Stimulated activated memory B cell treated with anti-CD40 and anti-IgM and Interleukin-4, amounts not matched to agents 10 μg/mL and 1 μg/mL and 100 μg/mL, for 72 hours (primary cell): Measurements from ENCODE around the gene DHX16.
A peak's percentile ranks its signal among the peaks of the same experiment; 100 is the strongest.

ENCODE experiments used
- ATAC-seq: fragments of 150-1000 bp; cut with Tn5 transposase; 2 replicates; pipeline ENCODE4 v1.10.0; 2021
- H3K27ac Mint-ChIP-seq: one replicate; pipeline ENCODE4 v1.8.0; 2022; ENCODE audit warnings: mild to moderate bottlenecking, mixed read lengths
- H3K27me3 Mint-ChIP-seq: one replicate; pipeline ENCODE4 v1.8.0; 2022; ENCODE audit warnings: mixed read lengths
- H3K36me3 Mint-ChIP-seq: one replicate; pipeline ENCODE4 v1.8.0; 2022; ENCODE audit warnings: mixed read lengths
- H3K4me1 Mint-ChIP-seq: one replicate; pipeline ENCODE4 v1.8.0; 2022; ENCODE audit warnings: mixed read lengths
- H3K4me3 Mint-ChIP-seq: one replicate; pipeline ENCODE4 v1.8.0; 2022; ENCODE audit warnings: mild to moderate bottlenecking, moderate library complexity, mixed read lengths
- H3K9me3 Mint-ChIP-seq: one replicate; pipeline ENCODE4 v1.8.0; 2022; ENCODE audit warnings: mixed read lengths

Gene DHX16

GRCh38 chr6:30686908-30687658 lies 14.3 kb upstream of the DHX16 start:
- Mint-ChIP-seq H3K36me3 (peaks cover 37% of the 10 kb centered on the region), H3K4me1 (peaks cover 65% of the 10 kb centered on the region), H3K9me3 (no peaks in the 10 kb centered on the region), H3K27me3 (no peaks in the 10 kb centered on the region), H3K4me3 (peak overlapping the region; percentile 89), H3K27ac (peak overlapping the region; percentile 86)
- ATAC-seq = peak; percentile 77

GRCh38 chr6:30686009-30686907 lies 13.5 kb upstream of the DHX16 start, which contains the start of gene PPP1R18:
Gene PPP1R18, minus strand, starts transcription at chr6:30686645. Its CDS starts 627 bp downstream, at chr6:30686018.
- Mint-ChIP-seq H3K27me3 (no peaks in the 10 kb centered on the region), H3K4me1 (peaks cover 66% of the 10 kb centered on the region), H3K4me3 (peak within 1 kb of the TSS; percentile 89), H3K36me3 (peaks cover 45% of the 10 kb centered on the region), H3K9me3 (no peaks in the 10 kb centered on the region), H3K27ac (peak within 1 kb of the TSS; percentile 86)
- ATAC-seq = peak; percentile 60

DNA sequence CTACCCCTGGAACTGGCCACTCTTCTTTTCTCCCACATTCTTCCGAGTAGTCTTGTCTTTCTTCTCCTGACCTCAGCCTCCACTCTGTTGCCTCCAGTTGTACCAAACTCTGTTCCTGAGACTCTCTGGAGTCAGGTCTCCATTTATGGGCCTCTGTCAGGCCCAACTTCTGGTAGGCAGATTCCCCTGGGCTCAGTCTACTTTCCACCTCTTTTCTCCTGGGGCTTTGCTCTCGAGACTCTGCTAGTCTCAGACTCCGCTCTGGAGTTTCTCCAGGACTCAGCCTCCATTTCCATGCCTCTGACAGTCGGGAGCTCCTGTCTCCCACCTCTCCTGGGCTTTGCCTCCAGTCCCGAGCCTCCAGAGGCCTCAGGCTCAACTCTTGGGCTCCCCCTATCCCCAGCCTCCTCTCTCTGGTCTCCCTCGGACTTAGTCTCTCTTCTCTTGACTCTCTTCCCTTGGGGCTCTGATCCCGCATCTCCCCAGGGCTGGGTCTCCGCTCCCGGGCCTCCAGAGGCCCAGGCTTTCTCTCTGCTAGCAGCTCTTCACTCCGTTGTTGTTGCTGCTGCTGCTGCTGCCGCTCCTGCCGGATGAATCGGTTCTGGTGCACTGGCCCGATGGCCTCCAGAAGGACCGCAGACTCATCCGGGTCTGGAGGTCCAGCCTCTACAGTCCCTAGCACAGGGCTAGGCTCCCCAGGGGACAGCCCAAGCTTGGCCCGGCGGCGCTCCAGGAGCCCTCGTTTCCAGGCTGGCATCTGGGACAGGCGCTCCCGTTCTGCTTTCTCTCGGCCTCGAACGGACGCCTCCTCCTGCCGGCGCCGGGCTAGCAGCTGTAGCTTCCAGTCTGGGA lies 12.6 kb upstream of the DHX16 start:
- no peaks in the 10 kb centered on the region for H3K27me3 Mint-ChIP-seq
- no peaks in the 10 kb centered on the region for H3K9me3 Mint-ChIP-seq
- peaks cover 68% of the 10 kb centered on the region for H3K4me1 Mint-ChIP-seq
- H3K27ac Mint-ChIP-seq = peak overlapping the region; percentile 86
- no peak for ATAC-seq
- H3K4me3 Mint-ChIP-seq = peak overlapping the region; percentile 89
- peaks cover 51% of the 10 kb centered on the region for H3K36me3 Mint-ChIP-seq

- ATAC-seq = no peak
- Mint-ChIP-seq H3K27me3 (no peaks in the 10 kb centered on the region), H3K9me3 (no peaks in the 10 kb centered on the region), H3K27ac (peak overlapping the region; percentile 86), H3K4me1 (peaks cover 68% of the 10 kb centered on the region), H3K36me3 (peaks cover 57% of the 10 kb centered on the region), H3K4me3 (peak overlapping the region; percentile 89)
These were observed 11.8 kb upstream of the DHX16 start for GRCh38 chr6:30684386-30685156.

- Mint-ChIP-seq H3K27ac (peak overlapping the region; percentile 86), H3K4me3 (peak overlapping the region; percentile 89), H3K4me1 (peaks cover 68% of the 10 kb centered on the region), H3K36me3 (peaks cover 61% of the 10 kb centered on the region), H3K27me3 (no peaks in the 10 kb centered on the region), H3K9me3 (no peaks in the 10 kb centered on the region)
- ATAC-seq = no peak
These were observed 11.2 kb upstream of the DHX16 start for GRCh38 chr6:30683980-30684338.

GRCh38 chr6:30683183-30683979 lies 10.6 kb upstream of the DHX16 start:
- H3K4me1 Mint-ChIP-seq = peaks cover 66% of the 10 kb centered on the region
- H3K27ac Mint-ChIP-seq = peak overlapping the region; percentile 86
- H3K27me3 Mint-ChIP-seq = no peaks in the 10 kb centered on the region
- ATAC-seq = no peak
- H3K4me3 Mint-ChIP-seq = peak overlapping the region; percentile 89
- no peaks in the 10 kb centered on the region for H3K9me3 Mint-ChIP-seq
- H3K36me3 Mint-ChIP-seq = peaks cover 65% of the 10 kb centered on the region

- no peaks in the 10 kb centered on the region for H3K9me3 Mint-ChIP-seq
- peak overlapping the region; percentile 86 for H3K27ac Mint-ChIP-seq
- H3K4me3 Mint-ChIP-seq = peak overlapping the region; percentile 89
- no peaks in the 10 kb centered on the region for H3K27me3 Mint-ChIP-seq
- peaks cover 65% of the 10 kb centered on the region for H3K36me3 Mint-ChIP-seq
- peak; percentile 75 for ATAC-seq
- H3K4me1 Mint-ChIP-seq = peaks cover 56% of the 10 kb centered on the region
These were observed 9.6 kb upstream of the DHX16 start for GRCh38 chr6:30682143-30683117.

GRCh38 chr6:30681766-30682142 lies 8.9 kb upstream of the DHX16 start:
- ATAC-seq = no peak

DNA sequence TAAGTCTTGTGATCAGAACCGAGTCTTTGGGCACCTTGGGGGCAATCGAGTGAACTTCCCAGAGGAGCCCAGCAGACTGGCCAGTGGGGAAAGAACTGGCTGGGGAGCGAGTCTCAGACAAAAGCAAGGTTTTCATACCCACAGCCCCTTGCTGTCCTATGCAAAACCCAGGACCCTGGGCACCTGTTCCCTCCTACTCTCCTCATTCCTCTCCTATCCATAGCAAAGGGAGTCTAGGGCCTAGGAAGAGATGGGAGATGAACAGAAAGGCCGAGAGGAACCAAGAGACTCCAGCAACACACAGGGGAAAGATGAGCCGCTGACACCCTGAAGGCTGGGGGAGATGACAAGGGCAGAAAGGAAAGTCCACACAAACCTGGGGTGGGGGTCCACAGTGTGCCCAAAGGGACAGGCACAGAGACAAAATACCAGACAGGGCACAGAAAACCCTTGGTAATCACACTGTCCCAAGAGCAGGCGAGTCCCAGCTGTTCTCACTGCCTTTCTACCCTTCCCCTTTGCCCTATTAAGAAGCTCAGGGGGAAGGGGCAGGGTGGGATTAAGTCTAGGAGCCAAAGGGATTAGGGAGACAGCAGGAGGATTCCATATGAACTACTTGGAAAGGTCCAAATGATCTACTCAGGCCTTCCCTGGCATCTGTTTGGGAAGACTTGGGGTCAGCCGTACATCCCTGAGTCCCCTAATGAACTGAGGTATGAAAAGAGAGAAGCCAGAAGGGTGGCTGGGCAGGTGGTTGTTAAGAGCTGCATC lies 7.1 kb upstream of the DHX16 start:
- Mint-ChIP-seq H3K36me3 (peaks cover 65% of the 10 kb centered on the region), H3K4me3 (peak overlapping the region; percentile 89), H3K9me3 (no peaks in the 10 kb centered on the region), H3K4me1 (peaks cover 56% of the 10 kb centered on the region), H3K27ac (peak overlapping the region; percentile 86), H3K27me3 (no peaks in the 10 kb centered on the region)
- no peak for ATAC-seq

More at GRCh38 chr6:30681766-30682142, 8.9 kb upstream of the DHX16 start:
- Mint-ChIP-seq H3K4me3 (peak overlapping the region; percentile 89), H3K9me3 (no peaks in the 10 kb centered on the region), H3K27me3 (no peaks in the 10 kb centered on the region), H3K4me1 (peaks cover 56% of the 10 kb centered on the region), H3K27ac (peak overlapping the region; percentile 86), H3K36me3 (peaks cover 70% of the 10 kb centered on the region)

DNA sequence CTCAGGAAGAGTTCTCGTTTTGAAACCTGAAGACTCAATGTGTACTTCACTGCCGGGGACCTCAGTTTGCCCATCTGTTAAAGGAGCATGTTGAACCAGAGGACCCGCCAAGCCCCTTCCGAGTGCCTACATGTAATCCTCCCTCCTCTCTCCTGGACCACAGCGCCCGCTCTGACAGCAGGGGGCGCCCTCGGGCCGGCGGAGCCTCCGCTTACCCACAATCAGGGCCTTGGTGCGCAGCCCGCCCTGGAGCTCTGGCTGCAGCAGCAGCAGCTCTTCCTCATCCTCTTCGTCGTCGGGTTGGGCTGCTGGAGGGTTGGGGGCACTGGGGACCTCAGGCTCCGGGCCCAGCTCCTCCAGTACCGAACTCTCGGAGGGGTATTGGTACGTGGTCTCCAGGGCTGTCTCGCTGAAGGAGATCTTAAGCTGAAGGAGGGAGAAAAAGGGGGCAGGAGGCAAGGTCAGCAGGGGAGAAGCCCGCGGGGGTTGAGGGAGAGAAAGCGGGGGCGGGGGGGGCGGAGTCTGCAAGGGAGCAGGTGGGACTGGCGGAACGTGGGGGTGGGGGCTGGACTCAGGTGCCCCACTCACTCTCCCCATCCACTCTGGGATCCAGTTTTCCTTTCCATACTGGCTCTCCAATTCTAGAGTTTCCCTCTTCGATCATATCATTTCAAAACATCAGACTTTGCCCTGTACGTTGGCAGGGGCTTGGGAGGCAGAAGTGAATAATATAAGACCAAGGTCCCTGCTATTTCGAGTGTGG lies 6.3 kb upstream of the DHX16 start:
- Mint-ChIP-seq H3K4me3 (peak overlapping the region; percentile 89), H3K36me3 (peaks cover 58% of the 10 kb centered on the region), H3K9me3 (no peaks in the 10 kb centered on the region), H3K27me3 (no peaks in the 10 kb centered on the region), H3K4me1 (peaks cover 55% of the 10 kb centered on the region), H3K27ac (peak overlapping the region; percentile 86)
- peak; percentile 70 for ATAC-seq

DNA sequence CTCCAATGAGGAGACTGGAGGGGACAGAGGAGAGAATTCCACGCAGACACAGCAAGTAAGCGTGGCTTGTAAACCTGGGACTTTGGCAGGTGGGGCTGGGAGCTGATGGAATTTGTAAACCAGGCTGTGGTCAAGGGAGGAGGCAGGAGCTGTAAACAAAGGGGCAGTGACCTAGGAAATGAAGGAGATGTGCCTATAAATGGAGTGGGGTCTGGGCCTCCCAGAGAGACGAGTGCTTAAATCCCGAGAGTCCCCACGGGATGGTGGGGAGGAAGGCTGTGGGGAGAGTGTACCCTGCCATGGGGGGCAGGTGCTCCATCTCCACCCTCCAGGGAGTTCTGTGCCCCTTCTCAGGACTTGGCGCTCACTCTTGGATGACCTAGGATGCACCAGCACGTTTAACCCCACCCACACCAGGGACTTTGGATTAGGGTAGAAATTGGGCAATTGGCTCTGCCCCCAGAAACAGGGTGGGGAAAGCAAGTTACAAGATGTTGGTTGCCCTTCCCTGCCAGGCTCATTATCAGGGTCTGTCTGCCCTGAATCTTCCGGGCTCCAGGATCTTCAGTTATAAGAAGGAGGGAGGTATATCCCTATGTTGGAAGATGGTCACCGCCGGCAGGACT lies 4.0 kb upstream of the DHX16 start:
- Mint-ChIP-seq H3K27me3 (no peaks in the 10 kb centered on the region), H3K4me1 (peaks cover 57% of the 10 kb centered on the region), H3K36me3 (peaks cover 40% of the 10 kb centered on the region), H3K4me3 (no peak overlapping the region), H3K27ac (no peak overlapping the region), H3K9me3 (no peaks in the 10 kb centered on the region)
- no peak for ATAC-seq
